Activated T-helper 17 cell treated with anti-CD3 and anti-CD28 coated beads, Interleukin-2, amount 50 U/mL, for 72 hours (primary cell): ENCODE measurements around the gene SLC35C1. TPM values are rescaled to one million over a fixed set of nuclear protein-coding genes. Genes with fewer than 3 reads are reported as not detected.

ENCODE experiments used
- ATAC-seq: fragments of 150-1000 bp; cut with Tn5 transposase; replicated peaks from 2 replicates; pipeline ENCODE4 v1.10.0; 2021; ENCODE audit warnings: mild to moderate bottlenecking, moderate library complexity
- H3K27ac Mint-ChIP-seq: one replicate; pipeline ENCODE4 v1.8.0; 2022; ENCODE audit warnings: mixed read lengths
- H3K27me3 Mint-ChIP-seq: one replicate; pipeline ENCODE4 v1.8.0; 2022; ENCODE audit warnings: mixed read lengths
- H3K36me3 Mint-ChIP-seq: one replicate; pipeline ENCODE4 v1.8.0; 2022; ENCODE audit warnings: low read depth, mild to moderate bottlenecking, mixed read lengths
- H3K4me1 Mint-ChIP-seq: one replicate; pipeline ENCODE4 v1.8.0; 2022; ENCODE audit warnings: mixed read lengths
- H3K4me3 Mint-ChIP-seq: one replicate; pipeline ENCODE4 v1.8.0; 2022; ENCODE audit warnings: mild to moderate bottlenecking, mixed read lengths
- H3K9me3 Mint-ChIP-seq: one replicate; pipeline ENCODE4 v1.8.0; 2022; ENCODE audit warnings: mixed read lengths
- total RNA-seq, 2 donors: library from RNA; stranded (reverse); gene quantifications; one replicate each; pipeline ENCODE4 v1.2.3, GENCODE V29; 2022

Gene SLC35C1
- total RNA-seq, 2 donors from 2014 or later = 8.7 to 18.9 TPM

DNA sequence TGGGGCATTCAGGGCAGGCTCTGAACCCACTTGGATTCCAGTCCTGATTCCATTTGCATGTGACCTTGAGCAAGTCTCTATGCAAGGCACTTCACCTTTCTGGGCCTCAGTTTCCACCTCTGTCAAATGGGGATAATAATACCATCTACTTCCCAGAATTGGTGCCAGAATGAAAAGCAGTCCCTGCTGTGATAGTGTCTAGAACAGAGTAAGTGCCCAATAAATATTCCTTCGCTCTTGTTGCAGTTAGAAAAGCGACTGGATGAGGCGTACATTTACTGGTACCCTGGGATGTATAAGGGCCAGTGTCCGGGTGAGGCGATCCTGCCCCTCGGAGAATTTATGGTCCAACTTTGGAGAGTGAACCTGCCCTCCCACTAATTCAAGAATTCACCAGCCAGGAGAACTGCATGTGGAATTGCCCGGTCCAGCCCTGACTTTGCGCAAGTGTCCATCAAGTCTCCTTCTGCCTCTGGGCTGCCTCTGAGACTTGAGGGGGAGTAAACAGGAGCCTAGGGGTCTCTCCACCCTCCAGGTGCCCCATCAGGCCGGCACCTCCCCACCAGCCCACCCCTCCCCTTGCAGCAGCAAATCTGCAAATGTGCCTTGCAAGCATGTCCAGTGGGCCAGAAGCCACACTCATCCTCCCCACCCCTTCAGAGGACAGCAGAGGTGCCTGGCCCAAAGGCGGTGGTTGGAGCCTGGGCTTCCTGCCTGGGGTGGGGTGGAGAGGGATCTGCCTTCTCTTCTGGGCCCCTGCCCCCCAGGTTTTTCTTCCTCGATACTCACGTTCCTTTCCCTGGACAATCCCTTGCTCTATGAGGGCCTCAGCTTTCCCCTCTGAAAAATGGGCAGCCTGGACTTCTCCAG, 30.9 kb upstream of the SLC35C1 start:
- Mint-ChIP-seq H3K9me3 (no peaks in the 10 kb centered on the region), H3K27ac (peak overlapping the region; percentile 10), H3K4me3 (no peak overlapping the region), H3K36me3 (no peaks in the 10 kb centered on the region), H3K4me1 (peaks cover 17% of the 10 kb centered on the region), H3K27me3 (peaks cover 3% of the 10 kb centered on the region)
- no peak for ATAC-seq

DNA sequence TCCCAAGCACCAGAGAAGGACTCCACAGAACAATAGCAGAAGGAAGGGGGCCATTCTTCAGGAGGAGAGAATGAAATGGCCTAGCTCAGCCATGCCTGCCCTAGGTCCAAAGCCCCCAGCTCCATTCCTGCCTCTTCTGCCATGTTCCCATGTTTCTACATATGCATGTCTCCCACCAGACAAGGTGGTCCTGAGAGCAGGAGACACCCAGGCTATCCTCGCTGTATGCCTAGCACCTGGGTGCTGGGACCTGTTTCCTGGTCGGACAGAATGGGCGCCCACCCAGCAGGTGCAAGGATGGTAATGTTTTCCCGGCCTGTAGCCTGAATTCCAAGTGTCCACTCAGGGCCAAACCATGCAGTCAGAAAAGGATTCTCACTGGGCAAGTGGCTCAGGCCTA, 30.2 kb upstream of the SLC35C1 start:
- Mint-ChIP-seq H3K27me3 (peaks cover 3% of the 10 kb centered on the region), H3K4me3 (no peak overlapping the region), H3K4me1 (peaks cover 17% of the 10 kb centered on the region), H3K36me3 (no peaks in the 10 kb centered on the region), H3K9me3 (no peaks in the 10 kb centered on the region), H3K27ac (peak overlapping the region; percentile 10)
- no peak for ATAC-seq

DNA sequence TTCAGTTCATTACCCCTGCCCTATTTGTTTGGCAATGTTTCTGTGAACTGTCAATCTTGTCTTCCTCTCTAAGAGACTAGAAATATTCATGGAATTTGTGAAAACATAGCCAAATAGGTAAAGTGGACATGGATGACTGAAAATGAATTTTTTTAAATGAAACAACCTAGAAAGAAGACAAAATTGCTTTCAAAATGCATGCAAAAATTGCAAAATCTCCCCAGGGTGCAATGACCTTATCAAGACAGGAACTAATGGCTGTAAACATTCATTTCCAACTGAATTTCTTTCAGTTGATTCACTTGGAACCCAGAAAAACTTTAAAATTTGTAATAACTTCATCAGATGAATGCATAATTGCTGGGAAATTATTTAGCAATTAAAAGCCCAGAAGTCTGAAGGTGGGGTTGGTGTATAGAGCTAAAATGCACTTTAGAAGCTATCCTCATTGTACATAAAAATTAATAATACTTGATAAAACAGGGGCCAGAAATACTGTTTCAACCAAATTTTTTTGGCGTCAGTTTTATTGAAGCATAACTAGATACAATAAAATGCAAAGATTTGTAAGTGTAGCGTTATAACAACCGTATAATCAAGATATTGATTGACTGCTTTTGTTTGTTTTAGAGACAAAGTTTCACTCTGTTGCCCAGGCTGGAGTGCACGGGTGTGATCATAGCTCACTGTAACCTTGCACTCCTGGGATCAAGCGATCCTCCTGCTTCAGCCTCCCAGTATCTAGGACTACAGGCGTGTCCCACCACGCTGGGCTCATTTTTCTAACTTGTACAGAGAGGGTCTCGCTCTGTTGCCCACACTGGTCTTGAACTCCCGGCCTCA, 27.6 kb upstream of the SLC35C1 start:
- no peak for ATAC-seq
- no peak overlapping the region for H3K4me3 Mint-ChIP-seq
- no peaks in the 10 kb centered on the region for H3K27me3 Mint-ChIP-seq
- H3K27ac Mint-ChIP-seq = no peak overlapping the region
- H3K9me3 Mint-ChIP-seq = no peaks in the 10 kb centered on the region
- no peaks in the 10 kb centered on the region for H3K36me3 Mint-ChIP-seq
- H3K4me1 Mint-ChIP-seq = peaks cover 8% of the 10 kb centered on the region

DNA sequence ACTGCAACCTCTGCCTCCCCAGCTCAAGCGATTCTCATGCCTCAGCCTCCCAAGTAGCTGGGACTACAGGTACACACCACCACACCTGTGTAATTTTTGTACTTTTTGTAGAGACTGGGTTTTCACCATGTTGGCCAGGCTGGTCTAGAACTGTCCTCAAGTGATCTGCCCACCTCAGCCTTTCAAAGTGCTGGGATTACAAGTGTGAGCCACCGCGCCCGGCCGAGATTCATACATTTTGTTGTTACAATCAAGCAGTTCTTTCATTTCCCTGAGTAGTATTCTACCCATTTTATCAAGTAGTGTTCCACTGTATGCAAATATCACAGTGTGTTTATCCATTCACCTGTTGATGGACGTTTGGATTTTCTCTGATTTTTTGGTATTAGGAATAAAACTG, 26.6 kb upstream of the SLC35C1 start:
- no peaks in the 10 kb centered on the region for H3K36me3 Mint-ChIP-seq
- no peak for ATAC-seq
- no peaks in the 10 kb centered on the region for H3K27me3 Mint-ChIP-seq
- H3K4me3 Mint-ChIP-seq = no peak overlapping the region
- H3K9me3 Mint-ChIP-seq = no peaks in the 10 kb centered on the region
- H3K27ac Mint-ChIP-seq = no peak overlapping the region
- H3K4me1 Mint-ChIP-seq = peaks cover under 1% of the 10 kb centered on the region

DNA sequence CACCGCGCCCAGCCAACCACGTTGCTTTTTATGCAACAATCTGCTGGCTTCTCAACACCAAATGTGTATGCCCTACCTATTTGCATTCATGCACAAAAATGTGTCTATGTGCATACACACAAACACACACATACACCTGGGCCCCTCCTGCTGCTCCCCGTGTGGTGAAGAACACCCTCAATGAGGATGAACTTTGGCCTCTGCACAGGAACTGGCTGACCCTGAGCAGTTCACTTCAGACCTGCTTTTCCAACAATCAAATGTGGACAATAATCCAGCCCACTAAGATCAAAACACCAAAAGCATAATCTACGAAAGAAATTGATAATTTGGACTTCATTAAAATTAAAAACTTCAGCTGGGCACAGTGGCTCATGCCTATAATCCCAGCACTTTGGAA, 25.3 kb upstream of the SLC35C1 start:
- H3K9me3 Mint-ChIP-seq = no peaks in the 10 kb centered on the region
- no peaks in the 10 kb centered on the region for H3K36me3 Mint-ChIP-seq
- H3K27me3 Mint-ChIP-seq = no peaks in the 10 kb centered on the region
- no peak overlapping the region for H3K4me3 Mint-ChIP-seq
- H3K27ac Mint-ChIP-seq = no peak overlapping the region
- ATAC-seq = no peak
- H3K4me1 Mint-ChIP-seq = no peaks in the 10 kb centered on the region

DNA sequence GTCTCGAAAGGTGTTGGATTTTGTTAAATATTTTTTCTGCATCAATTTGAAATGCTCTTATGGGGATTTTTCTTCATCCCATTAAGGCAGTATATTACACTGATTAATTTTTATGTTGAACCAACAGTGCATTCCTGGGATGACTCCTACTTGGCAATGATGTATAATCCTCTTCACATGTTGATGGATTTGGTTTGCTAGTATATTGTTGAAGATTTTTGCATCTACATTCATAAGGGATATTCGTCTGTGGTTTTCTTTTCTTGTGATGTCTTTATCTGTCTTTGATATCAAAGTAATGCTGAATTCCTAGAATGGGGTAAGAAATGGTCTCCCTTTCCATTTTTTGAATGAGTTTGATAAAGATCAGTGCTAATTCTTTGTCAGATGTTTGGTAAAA, 18.7 kb upstream of the SLC35C1 start:
- Mint-ChIP-seq H3K27ac (no peak overlapping the region), H3K4me3 (no peak overlapping the region), H3K27me3 (peaks cover 3% of the 10 kb centered on the region), H3K9me3 (no peaks in the 10 kb centered on the region), H3K4me1 (no peaks in the 10 kb centered on the region), H3K36me3 (no peaks in the 10 kb centered on the region)
- ATAC-seq = no peak

DNA sequence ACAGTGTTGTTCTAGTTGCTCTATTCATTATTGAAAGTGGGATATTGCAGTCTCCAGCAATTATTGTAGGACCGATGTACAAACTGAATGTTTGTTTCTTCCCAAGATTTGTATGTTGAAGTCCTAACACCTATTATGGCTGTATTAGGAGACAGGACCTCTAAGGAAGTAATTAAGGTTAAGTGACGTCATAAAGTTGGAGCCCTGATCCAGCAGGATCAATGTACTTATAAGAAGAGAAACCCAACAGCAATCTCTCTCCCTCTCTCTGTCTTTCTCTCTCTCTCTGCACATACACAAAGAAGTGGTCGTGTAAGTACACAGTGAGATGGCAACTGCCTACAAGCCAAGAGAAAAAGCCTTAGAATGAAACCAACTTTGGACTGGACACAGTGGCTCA, 16.1 kb upstream of the SLC35C1 start:
- ATAC-seq = no peak
- H3K4me1 Mint-ChIP-seq = no peaks in the 10 kb centered on the region
- no peak overlapping the region for H3K4me3 Mint-ChIP-seq
- H3K9me3 Mint-ChIP-seq = no peaks in the 10 kb centered on the region
- H3K27ac Mint-ChIP-seq = no peak overlapping the region
- no peaks in the 10 kb centered on the region for H3K36me3 Mint-ChIP-seq
- H3K27me3 Mint-ChIP-seq = peaks cover 5% of the 10 kb centered on the region

DNA sequence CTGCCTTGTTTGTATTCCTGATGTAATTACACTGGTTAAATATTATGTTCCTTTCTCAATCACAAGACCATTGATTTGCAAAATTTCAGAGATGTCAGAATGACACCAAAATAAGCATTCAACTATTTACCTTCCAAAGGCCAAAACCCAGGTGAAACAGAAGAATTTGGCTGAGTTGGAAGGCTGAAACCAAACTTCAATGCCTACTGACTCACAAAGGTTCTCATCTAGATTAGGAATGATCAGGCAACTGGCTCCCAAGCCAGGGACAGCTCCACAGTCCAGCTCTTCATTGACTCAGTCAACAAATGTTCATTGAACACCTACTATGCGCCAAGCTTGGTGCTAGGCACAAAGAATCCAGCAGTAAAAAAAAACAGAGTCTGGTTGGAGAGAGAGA, 13.4 kb upstream of the SLC35C1 start:
- Mint-ChIP-seq H3K36me3 (no peaks in the 10 kb centered on the region), H3K4me1 (no peaks in the 10 kb centered on the region), H3K27me3 (peaks cover 5% of the 10 kb centered on the region), H3K9me3 (no peaks in the 10 kb centered on the region), H3K27ac (no peak overlapping the region), H3K4me3 (no peak overlapping the region)
- ATAC-seq = no peak

DNA sequence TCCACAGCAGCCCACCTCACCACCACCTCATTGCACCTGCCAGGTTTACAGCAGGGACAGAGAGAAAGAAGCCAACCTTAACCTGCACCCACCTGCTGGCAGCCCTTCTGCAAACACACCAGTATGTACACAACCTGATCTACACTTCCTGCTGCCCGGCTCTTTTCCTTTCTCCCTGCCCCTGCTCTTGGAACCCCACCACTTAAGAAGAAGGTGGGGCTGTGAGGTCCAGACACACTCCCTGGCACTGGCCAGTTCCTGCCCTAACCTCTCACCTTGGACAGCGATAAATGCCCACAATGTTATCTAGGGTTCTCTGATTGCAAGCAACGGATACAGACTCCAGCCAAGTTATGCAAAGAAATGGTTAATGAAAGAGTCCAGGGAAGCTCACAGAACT, 10.8 kb upstream of the SLC35C1 start:
- Mint-ChIP-seq H3K4me1 (no peaks in the 10 kb centered on the region), H3K4me3 (no peak overlapping the region), H3K27me3 (peaks cover 5% of the 10 kb centered on the region), H3K9me3 (no peaks in the 10 kb centered on the region), H3K36me3 (no peaks in the 10 kb centered on the region), H3K27ac (no peak overlapping the region)
- no peak for ATAC-seq

DNA sequence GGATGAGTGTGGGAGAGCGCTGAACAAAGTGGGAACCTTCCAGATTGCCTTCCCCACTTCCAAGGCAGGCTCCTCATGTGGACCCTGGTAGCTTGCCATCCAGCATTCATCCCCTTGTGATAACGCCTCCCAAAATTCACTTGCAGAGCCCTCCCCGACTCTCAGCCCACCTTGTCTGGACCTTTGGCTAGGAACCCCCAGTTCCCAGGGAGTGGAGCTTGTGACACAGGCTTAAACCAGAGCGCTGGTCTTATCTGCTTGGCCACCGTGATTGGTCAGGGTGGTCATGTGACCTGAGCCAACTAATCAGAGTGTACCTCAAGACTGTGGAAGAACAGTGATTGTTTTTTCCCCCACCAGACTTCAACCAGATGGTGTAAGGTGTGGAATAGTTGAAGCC, 9.6 kb upstream of the SLC35C1 start:
- H3K27ac Mint-ChIP-seq = no peak overlapping the region
- peaks cover 2% of the 10 kb centered on the region for H3K27me3 Mint-ChIP-seq
- H3K36me3 Mint-ChIP-seq = no peaks in the 10 kb centered on the region
- no peaks in the 10 kb centered on the region for H3K9me3 Mint-ChIP-seq
- no peak overlapping the region for H3K4me3 Mint-ChIP-seq
- no peak for ATAC-seq
- no peaks in the 10 kb centered on the region for H3K4me1 Mint-ChIP-seq

DNA sequence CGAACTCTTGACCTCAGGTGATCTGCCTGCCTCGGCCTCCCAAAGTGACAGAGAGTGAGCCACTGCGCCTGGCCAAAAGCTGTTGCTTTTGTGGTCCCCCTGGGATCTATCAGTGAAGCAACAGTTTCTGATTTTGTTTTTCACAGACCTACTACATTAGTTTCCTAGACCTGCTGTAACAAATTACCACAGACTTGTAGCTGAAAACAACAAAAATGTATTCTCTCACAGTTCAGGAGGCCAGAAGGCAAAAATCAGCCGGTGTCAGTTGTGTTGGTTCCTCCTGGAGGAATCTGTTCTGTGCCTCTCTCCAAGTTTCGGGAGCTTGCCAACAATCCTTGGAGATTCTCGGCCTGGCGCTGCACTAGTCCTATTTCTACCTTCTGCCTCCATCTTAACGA, 8.5 kb upstream of the SLC35C1 start:
- Mint-ChIP-seq H3K9me3 (no peaks in the 10 kb centered on the region), H3K27ac (no peak overlapping the region), H3K4me1 (no peaks in the 10 kb centered on the region), H3K36me3 (no peaks in the 10 kb centered on the region), H3K27me3 (peaks cover 1% of the 10 kb centered on the region), H3K4me3 (no peak overlapping the region)
- ATAC-seq = no peak

DNA sequence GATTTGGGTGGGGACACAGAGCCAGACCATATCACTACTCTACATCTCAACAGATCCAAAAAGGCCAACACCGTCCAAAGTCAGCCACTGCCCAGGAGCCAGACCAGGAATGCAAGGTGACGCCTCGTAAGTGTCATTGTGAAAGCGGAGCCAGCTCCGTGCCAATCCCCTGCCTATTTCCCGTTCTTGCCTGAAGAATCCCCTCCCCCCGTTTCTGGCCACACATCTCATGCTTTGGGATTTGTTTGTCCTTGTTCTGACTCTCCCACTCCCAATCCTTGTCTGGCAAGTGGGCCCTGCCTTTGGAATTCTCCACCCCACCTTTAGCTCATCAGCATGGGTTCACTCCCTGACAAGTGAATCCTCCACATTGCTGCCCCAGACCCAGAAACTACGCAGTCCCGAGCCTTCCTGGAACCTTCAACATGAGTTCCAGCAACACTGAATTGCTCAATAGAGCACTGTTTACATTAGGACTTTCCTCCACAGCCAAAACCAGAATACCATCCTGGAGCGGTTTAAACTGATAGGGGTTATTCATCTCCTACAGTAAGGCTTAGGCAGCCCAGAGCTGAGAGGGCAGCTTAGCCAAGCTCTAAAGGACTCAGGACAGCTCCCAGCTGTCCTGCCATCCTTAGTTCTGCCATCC, 6.0 kb upstream of the SLC35C1 start:
- Mint-ChIP-seq H3K4me3 (no peak overlapping the region), H3K27ac (no peak overlapping the region), H3K36me3 (no peaks in the 10 kb centered on the region), H3K9me3 (no peaks in the 10 kb centered on the region), H3K27me3 (no peaks in the 10 kb centered on the region), H3K4me1 (no peaks in the 10 kb centered on the region)
- no peak for ATAC-seq

DNA sequence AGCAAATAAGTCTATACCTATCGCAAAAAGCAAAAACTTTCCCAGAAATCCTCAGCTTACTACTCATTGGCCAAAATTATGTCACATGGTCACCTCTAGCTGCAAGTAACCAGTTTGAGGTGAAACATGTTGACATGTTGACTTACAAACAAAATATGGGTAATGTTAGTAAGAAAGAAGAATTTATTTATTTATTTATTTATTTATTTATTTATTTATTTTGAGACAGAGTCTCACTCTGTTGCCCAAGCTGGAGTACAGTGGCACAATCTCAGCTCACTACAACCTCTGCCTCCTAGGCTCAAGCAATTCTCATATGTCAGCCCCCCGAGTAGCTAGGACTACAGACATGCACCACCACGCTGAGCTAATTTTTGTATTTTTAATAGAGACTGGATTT, 5.4 kb upstream of the SLC35C1 start:
- no peak overlapping the region for H3K27ac Mint-ChIP-seq
- H3K36me3 Mint-ChIP-seq = no peaks in the 10 kb centered on the region
- no peaks in the 10 kb centered on the region for H3K4me1 Mint-ChIP-seq
- H3K27me3 Mint-ChIP-seq = no peaks in the 10 kb centered on the region
- no peak for ATAC-seq
- H3K9me3 Mint-ChIP-seq = no peaks in the 10 kb centered on the region
- H3K4me3 Mint-ChIP-seq = no peak overlapping the region

DNA sequence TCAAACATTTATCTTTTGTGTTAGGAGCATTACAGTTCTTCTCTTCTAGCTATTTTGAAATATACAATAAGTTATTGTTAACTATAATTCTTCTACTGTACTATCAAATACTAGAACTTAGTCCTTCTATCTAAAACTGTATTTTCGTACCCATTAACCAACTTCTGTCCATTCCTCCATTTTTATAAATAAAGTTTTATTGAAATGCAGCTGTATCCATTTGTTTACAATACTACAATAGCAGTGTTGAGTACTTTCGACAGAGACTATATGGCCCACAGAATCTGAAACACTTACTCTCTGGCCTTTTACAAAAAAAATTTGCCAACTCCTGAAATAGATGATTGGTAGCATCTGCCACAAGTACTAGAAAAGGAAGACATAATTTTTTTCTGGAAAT, 4.7 kb upstream of the SLC35C1 start:
- Mint-ChIP-seq H3K27ac (no peak overlapping the region), H3K36me3 (no peaks in the 10 kb centered on the region), H3K9me3 (no peaks in the 10 kb centered on the region), H3K4me3 (no peak overlapping the region), H3K4me1 (no peaks in the 10 kb centered on the region), H3K27me3 (no peaks in the 10 kb centered on the region)
- ATAC-seq = no peak
